ENCODE data around the gene SREBF1. TPM values are rescaled to one million over a fixed set of nuclear protein-coding genes. Genes with fewer than 3 reads are reported as not detected.
A peak's percentile ranks its signal among the peaks of the same experiment; 100 is the strongest.

The SREBF1 gene
- total and polyA plus RNA-seq, 8 donors: 13.1 to 207 (median 80.3) TPM

DNA sequence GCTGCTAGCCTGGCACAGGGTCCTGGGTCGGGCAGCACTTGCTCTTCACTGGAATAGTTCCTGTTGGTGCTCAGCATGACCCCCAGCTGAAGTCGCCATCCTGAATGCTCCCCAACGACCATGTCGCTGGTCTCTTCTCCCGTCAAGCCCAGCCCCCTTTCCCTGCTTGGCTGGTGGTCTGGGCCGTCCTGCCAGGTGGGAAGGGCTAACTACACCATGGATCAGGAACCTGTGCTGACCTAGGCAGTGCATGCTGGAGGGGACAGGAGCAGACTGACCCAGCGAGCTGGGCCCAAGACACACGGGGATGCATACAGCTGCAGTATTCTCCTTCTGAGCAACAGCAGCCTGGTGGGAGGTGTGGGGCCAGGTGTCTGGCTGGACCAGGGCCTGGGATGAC lies 9.2 kb upstream of the SREBF1 start:
- TF ChIP-seq EP300 (IDR thresholded peaks at IDR 0.05): no peak
- no peaks in the 10 kb centered on the region for H3K9me3 ChIP-seq
- peaks cover 21 to 55% (median 41%) of the 10 kb centered on the region in 4 donors for H3K4me1 ChIP-seq
- H3K36me3 ChIP-seq: peaks cover 0 to 32% (median 24%) of the 10 kb centered on the region in 4 donors
- DNase-seq: no peak
- WGBS, 5 donors: 85 to 90% (median 86%) methylated on average over 6 to 8 of the region's 8 CpGs
- no peak overlapping the region for H3K27ac ChIP-seq
- no peak overlapping the region for H3K4me3 ChIP-seq
- intact Hi-C loops (cut with DNase I; ENCODE audit: low total_unique reads): no loop called here
- H3K27me3 ChIP-seq: no peaks in the 10 kb centered on the region

DNA sequence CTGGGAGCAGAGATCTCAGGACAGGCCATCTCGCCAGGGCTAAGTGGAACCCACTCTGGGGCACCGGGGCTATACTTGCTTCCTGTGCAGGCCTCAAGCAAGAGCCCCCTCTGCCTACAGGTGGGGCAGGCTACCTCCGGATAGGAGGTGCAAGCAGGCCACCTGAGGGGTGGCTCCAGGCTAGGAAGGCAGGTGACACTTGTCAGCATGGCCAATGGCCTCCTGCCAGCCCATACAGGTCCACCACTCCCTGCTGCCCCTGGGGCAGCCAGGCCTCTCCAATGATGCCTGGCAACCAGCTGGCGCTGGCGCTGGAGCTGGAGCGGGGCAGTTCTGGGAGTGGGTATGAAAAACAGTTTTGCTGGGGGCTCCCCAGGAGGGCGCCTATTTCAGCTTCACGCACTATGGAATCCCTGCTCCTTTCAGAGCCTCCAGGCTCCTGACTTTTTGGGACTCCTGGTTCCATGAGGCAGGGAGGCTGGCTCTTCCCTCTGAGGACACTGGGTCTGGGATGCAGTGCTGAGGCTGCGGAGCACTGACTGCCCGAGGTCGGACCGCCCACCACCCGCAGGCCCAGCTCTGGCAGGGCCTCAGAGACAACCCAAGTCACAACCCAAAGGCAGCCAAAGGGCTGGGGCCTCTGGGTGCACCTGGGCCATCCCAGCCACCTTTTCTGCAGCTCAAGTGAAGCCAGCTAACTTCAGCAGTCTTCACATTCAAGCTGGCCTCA lies 8.4 kb upstream of the SREBF1 start:
- intact Hi-C loops (cut with DNase I; ENCODE audit: low total_unique reads): no loop called here
- Histone ChIP-seq H3K27ac (peak overlapping the region in 3 of 5 donors; percentile 5 to 21 (median 8)), H3K27me3 (no peaks in the 10 kb centered on the region), H3K36me3 (peaks cover 0 to 25% (median 24%) of the 10 kb centered on the region in 4 donors), H3K9me3 (no peaks in the 10 kb centered on the region), H3K4me1 (peaks cover 23 to 55% (median 45%) of the 10 kb centered on the region in 4 donors), H3K4me3 (no peak overlapping the region)
- peak in 1 of 2 donors; percentile 61 for DNase-seq
- TF ChIP-seq, protein P1, sequence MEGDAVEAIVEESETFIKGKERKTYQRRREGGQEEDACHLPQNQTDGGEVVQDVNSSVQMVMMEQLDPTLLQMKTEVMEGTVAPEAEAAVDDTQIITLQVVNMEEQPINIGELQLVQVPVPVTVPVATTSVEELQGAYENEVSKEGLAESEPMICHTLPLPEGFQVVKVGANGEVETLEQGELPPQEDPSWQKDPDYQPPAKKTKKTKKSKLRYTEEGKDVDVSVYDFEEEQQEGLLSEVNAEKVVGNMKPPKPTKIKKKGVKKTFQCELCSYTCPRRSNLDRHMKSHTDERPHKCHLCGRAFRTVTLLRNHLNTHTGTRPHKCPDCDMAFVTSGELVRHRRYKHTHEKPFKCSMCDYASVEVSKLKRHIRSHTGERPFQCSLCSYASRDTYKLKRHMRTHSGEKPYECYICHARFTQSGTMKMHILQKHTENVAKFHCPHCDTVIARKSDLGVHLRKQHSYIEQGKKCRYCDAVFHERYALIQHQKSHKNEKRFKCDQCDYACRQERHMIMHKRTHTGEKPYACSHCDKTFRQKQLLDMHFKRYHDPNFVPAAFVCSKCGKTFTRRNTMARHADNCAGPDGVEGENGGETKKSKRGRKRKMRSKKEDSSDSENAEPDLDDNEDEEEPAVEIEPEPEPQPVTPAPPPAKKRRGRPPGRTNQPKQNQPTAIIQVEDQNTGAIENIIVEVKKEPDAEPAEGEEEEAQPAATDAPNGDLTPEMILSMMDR (IDR thresholded peaks at IDR 0.05): no peak
- TF ChIP-seq POLR2AphosphoS5 (IDR thresholded peaks at IDR 0.05) (no peak), POLR2A (IDR thresholded peaks at IDR 0.05) (no peak), EP300 (IDR thresholded peaks at IDR 0.05) (no peak)
- WGBS, 5 donors: 65 to 84% (median 70%) methylated on average over 8 to 13 of the region's 13 CpGs

DNA sequence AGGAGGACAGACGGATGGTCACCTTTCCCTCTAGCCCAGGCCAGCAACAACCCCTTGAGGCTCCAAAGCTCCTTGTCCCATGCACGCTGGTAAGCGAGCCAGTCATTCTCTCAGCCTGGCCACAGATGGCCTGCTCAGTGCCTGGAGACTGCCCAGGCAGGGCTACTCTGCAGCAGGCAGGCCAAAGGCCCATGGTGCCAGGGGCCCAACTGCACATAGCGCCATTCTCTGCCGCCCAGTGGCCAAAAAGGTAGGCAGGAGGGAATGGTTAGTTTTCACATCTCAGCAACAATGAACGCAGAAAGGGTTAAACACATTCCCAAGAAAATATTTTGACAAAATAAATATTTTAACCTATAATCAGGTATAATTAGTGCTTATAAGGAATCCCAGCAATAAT lies 7.7 kb upstream of the SREBF1 start:
- intact Hi-C loops (cut with DNase I; ENCODE audit: low total_unique reads): no loop called here

DNA sequence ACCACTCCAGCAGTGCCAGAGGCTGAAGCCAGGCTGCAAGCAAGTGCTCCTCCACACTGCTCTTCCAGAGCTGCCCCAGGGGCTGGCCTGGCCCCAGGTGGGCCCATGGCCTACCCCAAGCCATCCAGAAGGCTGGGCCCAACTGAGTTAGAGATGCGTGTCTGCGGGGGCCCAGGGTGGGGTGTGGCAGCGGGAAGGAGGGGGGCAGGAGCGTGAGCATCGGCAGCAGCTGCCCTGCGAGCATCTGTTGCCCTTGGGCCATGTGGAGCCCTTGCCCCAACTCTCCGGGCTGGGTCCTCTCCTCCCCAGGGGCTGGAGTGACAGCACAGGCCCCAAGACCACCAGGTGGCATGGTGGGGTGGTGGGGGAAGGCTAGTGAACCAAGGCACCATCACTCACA lies 7.3 kb upstream of the SREBF1 start:
- TF ChIP-seq POLR2A (IDR thresholded peaks at IDR 0.05) (no peak), POLR2AphosphoS5 (IDR thresholded peaks at IDR 0.05) (no peak), EP300 (IDR thresholded peaks at IDR 0.05) (no peak)
- TF ChIP-seq, protein P1 (IDR thresholded peaks at IDR 0.05): no peak
- no peaks in the 10 kb centered on the region for H3K27me3 ChIP-seq
- peaks cover 20 to 53% (median 43%) of the 10 kb centered on the region in 4 donors for H3K4me1 ChIP-seq
- H3K4me3 ChIP-seq: no peak overlapping the region
- 83 to 93% (median 89%) methylated on average over 5 to 7 of the region's 7 CpGs; no CpG with 5 or more reads in 1 of the 5 donors for WGBS, 5 donors
- H3K9me3 ChIP-seq: no peaks in the 10 kb centered on the region
- peaks cover 0 to 25% (median 24%) of the 10 kb centered on the region in 4 donors for H3K36me3 ChIP-seq
- no peak for DNase-seq
- intact Hi-C loops (cut with DNase I; ENCODE audit: low total_unique reads): no loop called here
- peak overlapping the region in 1 of 5 donors; percentile 29 for H3K27ac ChIP-seq

More for the DNA sequence above, 7.7 kb upstream of the SREBF1 start:
- Histone ChIP-seq H3K4me3 (no peak overlapping the region), H3K4me1 (peaks cover 20 to 53% (median 43%) of the 10 kb centered on the region in 4 donors), H3K27me3 (no peaks in the 10 kb centered on the region), H3K9me3 (no peaks in the 10 kb centered on the region), H3K36me3 (peaks cover 0 to 25% (median 24%) of the 10 kb centered on the region in 4 donors), H3K27ac (no peak overlapping the region)
- WGBS, 5 donors: 80 to 97% (median 93%) methylated on average over 3 to 6 of the region's 6 CpGs
- TF ChIP-seq, protein P1 (IDR thresholded peaks at IDR 0.05): no peak
- DNase-seq: no peak

DNA sequence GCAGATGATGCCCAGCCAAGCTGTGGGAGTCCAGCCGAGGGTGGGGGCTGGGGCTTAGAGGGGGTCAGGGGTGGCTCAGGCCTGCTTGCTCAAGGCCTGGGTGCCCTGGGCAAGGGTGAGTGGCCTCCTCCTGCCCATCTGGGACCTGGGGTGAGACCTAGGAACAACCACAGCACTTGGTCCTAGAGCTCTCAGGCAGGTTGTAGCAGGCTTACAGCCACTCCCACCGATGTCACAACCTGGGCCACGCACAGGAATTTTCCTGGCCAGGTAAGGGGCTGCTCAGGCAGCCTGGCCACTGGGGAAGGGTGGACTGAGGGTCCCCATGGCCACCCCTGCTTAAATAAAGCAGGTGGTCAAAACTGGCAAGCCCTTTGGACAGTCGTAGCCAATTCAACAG lies 6.3 kb upstream of the SREBF1 start:
- intact Hi-C loops (cut with DNase I; ENCODE audit: low total_unique reads): no loop called here
- Histone ChIP-seq H3K27me3 (no peaks in the 10 kb centered on the region), H3K9me3 (no peaks in the 10 kb centered on the region), H3K27ac (peak overlapping the region in 3 of 5 donors; percentile 26 to 100 (median 98)), H3K4me3 (no peak overlapping the region), H3K36me3 (peaks cover 0 to 25% (median 24%) of the 10 kb centered on the region in 4 donors), H3K4me1 (peaks cover 27 to 53% (median 44%) of the 10 kb centered on the region in 4 donors)
- 44 to 76% (median 72%) methylated on average over 1 to 4 of the region's 4 CpGs for WGBS, 5 donors
- DNase-seq: no peak
- TF ChIP-seq EP300 (IDR thresholded peaks at IDR 0.05) (no peak), POLR2AphosphoS5 (IDR thresholded peaks at IDR 0.05) (no peak), POLR2A (IDR thresholded peaks at IDR 0.05) (no peak)
- TF ChIP-seq, protein P1 (IDR thresholded peaks at IDR 0.05): no peak

Data from stomach (tissue), 9 donors.